Neural cell (in vitro differentiated cells): ENCODE measurements around the gene NEURL1. TPM values are rescaled to one million over a fixed set of nuclear protein-coding genes. Genes with fewer than 3 reads are reported as not detected.
"Not testable (repeated sequence)": the region's sequence is repeated elsewhere in the genome, so short reads cannot be mapped to it uniquely, and the experiment has no call there.

ENCODE experiments used
- H2AFZ ChIP-seq: fragments of 200-600, 300-800 bp; sonication (generic), shearing (Covaris generic); 2 replicates; pipeline ENCODE4 v1.6.0; 2014; ENCODE audit warnings: low read depth, mild to moderate bottlenecking, antibody characterized with exemption, low read length, moderate library complexity
- H3F3A ChIP-seq: fragments of 200-600 bp; shearing (Covaris generic); 2 replicates; pipeline ENCODE4 v1.6.1; 2016; ENCODE audit warnings: mild to moderate bottlenecking, moderate library complexity, mixed read lengths, antibody characterized with exemption, low read length; ENCODE audit not compliant: insufficient read depth, poor library complexity, severe bottlenecking
- H3K27ac ChIP-seq: fragments of 200-600, 300-800 bp; sonication (generic), shearing (Covaris generic); 2 replicates; pipeline ENCODE4 v1.5.1; 2014; ENCODE audit warnings: mild to moderate bottlenecking, low read length, moderate library complexity
- H3K27me3 ChIP-seq: fragments of 300-800, 200-600 bp; sonication (generic), shearing (Covaris generic); 2 replicates; pipeline ENCODE4 v1.6.0; 2014; ENCODE audit warnings: mild to moderate bottlenecking, low read depth, low read length, moderate library complexity; ENCODE audit not compliant: insufficient read depth
- H3K36me3 ChIP-seq: fragments of 300-800, 200-600 bp; sonication (generic), shearing (Covaris generic); 2 replicates; pipeline ENCODE4 v1.5.1; 2014; ENCODE audit warnings: mild to moderate bottlenecking, antibody characterized with exemption, low read length, moderate library complexity; ENCODE audit not compliant: insufficient read depth
- H3K4me2 ChIP-seq: fragments of 300-800, 200-600 bp; sonication (generic), shearing (Covaris generic); 2 replicates; pipeline ENCODE4 v1.6.0; 2014; ENCODE audit warnings: mild to moderate bottlenecking, low read length
- H3K4me3 ChIP-seq: fragments of 300-800, 200-600 bp; sonication (generic), shearing (Covaris generic); 2 replicates; pipeline ENCODE4 v1.5.1; 2014; ENCODE audit warnings: mild to moderate bottlenecking, low read length, moderate library complexity
- H3K79me2 ChIP-seq: fragments of 200-600 bp; shearing (Covaris generic); replicated peaks from 2 replicates; pipeline ENCODE4 v1.6.0; 2014; ENCODE audit warnings: mild to moderate bottlenecking, low read length, moderate library complexity; ENCODE audit not compliant: insufficient read depth
- H3K9ac ChIP-seq: fragments of 300-800, 200-600 bp; sonication (generic), shearing (Covaris generic); 2 replicates; pipeline ENCODE4 v1.6.1; 2016; ENCODE audit warnings: mild to moderate bottlenecking, low read length, mixed read lengths
- H3K9me2 ChIP-seq: fragments of 200-600 bp; shearing (Covaris generic); 2 replicates; pipeline ENCODE4 v1.6.1; 2016; ENCODE audit warnings: mild to moderate bottlenecking, low read length, mixed read lengths; ENCODE audit not compliant: insufficient read depth
- H3K9me3 ChIP-seq: fragments of 200-600, 300-800 bp; sonication (generic), shearing (Covaris generic); 2 replicates; pipeline ENCODE4 v1.6.1; 2016; ENCODE audit warnings: mild to moderate bottlenecking, mixed run types, low read length, moderate library complexity, mixed read lengths
- H4K20me1 ChIP-seq: fragments of 200-600 bp; shearing (Covaris generic); 2 replicates; pipeline ENCODE4 v1.6.1; 2016; ENCODE audit warnings: mild to moderate bottlenecking, mixed run types; ENCODE audit not compliant: insufficient read depth
- CTCF ChIP-seq: fragments of 450-650 bp; IDR thresholded peaks from 2 replicates; pipeline ENCODE4 v1.5.1; 2014; ENCODE audit warnings: antibody characterized with exemption, mild to moderate bottlenecking, moderate library complexity; ENCODE audit not compliant: poor library complexity, severe bottlenecking
- EP300 ChIP-seq: fragments of 450-650 bp; conservative IDR thresholded peaks from 2 replicates; pipeline ENCODE4 v1.6.1; 2014; ENCODE audit warnings: antibody characterized with exemption, mild to moderate bottlenecking, moderate library complexity; ENCODE audit not compliant: poor library complexity, severe bottlenecking
- EZH2 ChIP-seq: fragments of 200-600, 300-800 bp; shearing (Covaris generic), sonication (generic); IDR thresholded peaks from 2 replicates; pipeline ENCODE4 v1.6.1; 2014; ENCODE audit warnings: antibody characterized with exemption, low read length, borderline replicate concordance, mild to moderate bottlenecking; ENCODE audit not compliant: insufficient read depth, poor library complexity, severe bottlenecking
- MXI1 ChIP-seq: fragments of 450-650 bp; conservative IDR thresholded peaks from 2 replicates; pipeline ENCODE4 v1.6.1; 2014; ENCODE audit warnings: antibody characterized with exemption, mild to moderate bottlenecking; ENCODE audit not compliant: poor library complexity, severe bottlenecking
- POLR2AphosphoS5 ChIP-seq: IDR thresholded peaks from 2 replicates; pipeline ENCODE4 v1.6.1; 2012
- RAD21 ChIP-seq: fragments of 450-650 bp; conservative IDR thresholded peaks from 2 replicates; pipeline ENCODE4 v1.6.1; 2014; ENCODE audit warnings: antibody characterized with exemption, mild to moderate bottlenecking, moderate library complexity
- REST ChIP-seq: IDR thresholded peaks from 2 replicates; pipeline ENCODE4 v1.6.1; 2012; ENCODE audit warnings: borderline replicate concordance
- SMC3 ChIP-seq: fragments of 450-650 bp; conservative IDR thresholded peaks from 2 replicates; pipeline ENCODE4 v1.6.1; 2014; ENCODE audit warnings: antibody characterized with exemption, mild to moderate bottlenecking, moderate library complexity; ENCODE audit not compliant: poor library complexity
- TAF1 ChIP-seq: IDR thresholded peaks from 2 replicates; pipeline ENCODE4 v1.6.1; 2012; ENCODE audit warnings: low read depth
- polyA plus RNA-seq: library from polyadenylated mRNA; depleted of rRNA; stranded (reverse); fragments of >200 nt; gene quantifications from 2 replicates; pipeline ENCODE4 v1.2.3, GENCODE V29; 2014

The NEURL1 gene
- polyA plus RNA-seq, 1 donor from 2014 or later: 12.3 TPM

- H3K27me3 ChIP-seq, H3F3A ChIP-seq, H4K20me1 ChIP-seq, H2AFZ ChIP-seq, H3K9ac ChIP-seq, H3K27ac ChIP-seq, H3K4me2 ChIP-seq, H3K9me2 ChIP-seq, H3K79me2 ChIP-seq, H3K9me3 ChIP-seq, H3K4me3 ChIP-seq: not testable (repeated sequence)
- peaks cover 12% of the 10 kb centered on the region for H3K36me3 ChIP-seq
Observed at GRCh38 chr10:103607051-103607450, 113.5 kb downstream of the NEURL1 start.

- not testable (repeated sequence) for H2AFZ ChIP-seq, H3K79me2 ChIP-seq, H3K4me3 ChIP-seq, H3F3A ChIP-seq, H3K9me2 ChIP-seq, H3K27ac ChIP-seq, H3K9ac ChIP-seq, H4K20me1 ChIP-seq, H3K9me3 ChIP-seq, H3K27me3 ChIP-seq, H3K4me2 ChIP-seq
- peaks cover 12% of the 10 kb centered on the region for H3K36me3 ChIP-seq
Observed at GRCh38 chr10:103608056-103608455, 114.6 kb downstream of the NEURL1 start.

GRCh38 chr10:103609231-103610082, 116.0 kb downstream of the NEURL1 start:
- no peak overlapping the region for H2AFZ ChIP-seq
- H3K9me2 ChIP-seq: no peaks in the 10 kb centered on the region
- H3K9ac ChIP-seq: no peak overlapping the region
- no peak overlapping the region for H3K4me2 ChIP-seq
- no peaks in the 10 kb centered on the region for H4K20me1 ChIP-seq
- TF ChIP-seq RAD21: no peak
- no peak for TF ChIP-seq EP300
- no peak for TF ChIP-seq SMC3
- no peak for TF ChIP-seq REST
- TF ChIP-seq TAF1: no peak
- no peak for TF ChIP-seq POLR2AphosphoS5
- no peak for TF ChIP-seq MXI1
- TF ChIP-seq EZH2: no peak
- no peak for TF ChIP-seq CTCF
- no peaks in the 10 kb centered on the region for H3F3A ChIP-seq
- no peak overlapping the region for H3K4me3 ChIP-seq
- no peak overlapping the region for H3K27ac ChIP-seq
- H3K27me3 ChIP-seq: no peaks in the 10 kb centered on the region
- H3K36me3 ChIP-seq: peaks cover 12% of the 10 kb centered on the region
- H3K79me2 ChIP-seq: no peaks in the 10 kb centered on the region
- H3K9me3 ChIP-seq: no peaks in the 10 kb centered on the region
